Dermis blood vessel endothelial cell (primary cell): ENCODE results near the gene ZFP64. TPM values are rescaled to one million over a fixed set of nuclear protein-coding genes. Genes with fewer than 3 reads are reported as not detected.
"Not testable (repeated sequence)": the region's sequence is repeated elsewhere in the genome, so short reads cannot be mapped to it uniquely, and the experiment has no call there.

Experiments
- DNase-seq: peaks from one replicate; pipeline ENCODE4 v3.0.0; 2010
- total RNA-seq: library from RNA; depleted of rRNA; stranded (reverse); fragments of >200 nt; gene quantifications from 2 replicates; pipeline ENCODE4 v1.2.3, GENCODE V29; 2014

Gene ZFP64
- total RNA-seq: 48.2 and 50.2 TPM in 2 replicates

- DNase-seq: peak; percentile 71
These were observed at the start of gene ZFP64 for GRCh38 chr20:52191132-52191915. ZFP64 (minus strand) TSS chr20:52191779; CDS start chr20:52191636, 143 bp downstream.

- DNase-seq: no peak
These were observed 49.2 kb upstream of the ZFP64 start for GRCh38 chr20:52240802-52241201.

- no peak for DNase-seq
These were observed 47.5 kb upstream of the ZFP64 start for GRCh38 chr20:52239102-52239501.

- no peak for DNase-seq
These were observed 44.7 kb upstream of the ZFP64 start for GRCh38 chr20:52236292-52236691.

GRCh38 chr20:52235129-52235528 lies 43.5 kb upstream of the ZFP64 start:
- DNase-seq: no peak

GRCh38 chr20:52234302-52235045 lies 42.9 kb upstream of the ZFP64 start:
- no peak for DNase-seq

GRCh38 chr20:52231230-52231746 lies 39.7 kb upstream of the ZFP64 start:
- no peak for DNase-seq

- DNase-seq: peak; percentile 21
These were observed 38.8 kb upstream of the ZFP64 start for GRCh38 chr20:52230409-52230808.

- not testable (repeated sequence) for DNase-seq
These were observed 37.8 kb upstream of the ZFP64 start for GRCh38 chr20:52229346-52229745.

- DNase-seq: no peak
These were observed 34.8 kb upstream of the ZFP64 start for GRCh38 chr20:52226370-52226769.

GRCh38 chr20:52224920-52225319 lies 33.3 kb upstream of the ZFP64 start:
- no peak for DNase-seq

GRCh38 chr20:52221362-52221761 lies 29.8 kb upstream of the ZFP64 start:
- not testable (repeated sequence) for DNase-seq

GRCh38 chr20:52220891-52221290 lies 29.3 kb upstream of the ZFP64 start:
- DNase-seq: not testable (repeated sequence)

GRCh38 chr20:52219441-52219840 lies 27.9 kb upstream of the ZFP64 start:
- DNase-seq: peak; percentile 32

GRCh38 chr20:52217689-52218395 lies 26.3 kb upstream of the ZFP64 start:
- no peak for DNase-seq

GRCh38 chr20:52213995-52214394 lies 22.4 kb upstream of the ZFP64 start:
- no peak for DNase-seq

- DNase-seq: no peak
These were observed 21.4 kb upstream of the ZFP64 start for GRCh38 chr20:52212943-52213342.

GRCh38 chr20:52210037-52210990 lies 18.7 kb upstream of the ZFP64 start:
- DNase-seq: no peak

GRCh38 chr20:52209154-52209571 lies 17.6 kb upstream of the ZFP64 start:
- no peak for DNase-seq

GRCh38 chr20:52207020-52207810 lies 15.6 kb upstream of the ZFP64 start:
- no peak for DNase-seq

GRCh38 chr20:52204136-52204535 lies 12.6 kb upstream of the ZFP64 start:
- DNase-seq: no peak
